ENCODE results near the gene PPFIBP2.

DNA sequence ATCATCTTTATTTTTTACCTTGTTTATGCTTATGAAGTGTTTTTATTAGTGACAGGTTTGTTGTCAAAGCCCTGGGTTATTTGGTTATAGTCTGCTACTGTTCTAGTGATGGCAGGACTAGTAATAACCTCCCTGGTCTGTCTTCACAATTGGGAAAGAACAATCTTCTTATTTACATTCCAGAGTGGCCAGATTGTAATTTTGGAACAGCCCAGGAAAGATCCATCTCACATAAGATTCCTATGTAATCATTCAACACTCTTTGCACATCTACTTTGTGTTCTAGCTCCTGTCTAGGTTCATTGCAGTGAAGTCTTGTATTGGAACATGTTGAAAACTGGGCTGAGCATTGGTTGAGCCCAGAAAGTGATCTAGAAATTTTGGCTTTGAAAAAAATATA is 95.7 kb downstream of the PPFIBP2 start:
- TF ChIP-seq BHLHE40 (IDR thresholded peaks at IDR 0.05; ENCODE audit: low read depth, low read length): no peak
- TF ChIP-seq, protein P1, sequence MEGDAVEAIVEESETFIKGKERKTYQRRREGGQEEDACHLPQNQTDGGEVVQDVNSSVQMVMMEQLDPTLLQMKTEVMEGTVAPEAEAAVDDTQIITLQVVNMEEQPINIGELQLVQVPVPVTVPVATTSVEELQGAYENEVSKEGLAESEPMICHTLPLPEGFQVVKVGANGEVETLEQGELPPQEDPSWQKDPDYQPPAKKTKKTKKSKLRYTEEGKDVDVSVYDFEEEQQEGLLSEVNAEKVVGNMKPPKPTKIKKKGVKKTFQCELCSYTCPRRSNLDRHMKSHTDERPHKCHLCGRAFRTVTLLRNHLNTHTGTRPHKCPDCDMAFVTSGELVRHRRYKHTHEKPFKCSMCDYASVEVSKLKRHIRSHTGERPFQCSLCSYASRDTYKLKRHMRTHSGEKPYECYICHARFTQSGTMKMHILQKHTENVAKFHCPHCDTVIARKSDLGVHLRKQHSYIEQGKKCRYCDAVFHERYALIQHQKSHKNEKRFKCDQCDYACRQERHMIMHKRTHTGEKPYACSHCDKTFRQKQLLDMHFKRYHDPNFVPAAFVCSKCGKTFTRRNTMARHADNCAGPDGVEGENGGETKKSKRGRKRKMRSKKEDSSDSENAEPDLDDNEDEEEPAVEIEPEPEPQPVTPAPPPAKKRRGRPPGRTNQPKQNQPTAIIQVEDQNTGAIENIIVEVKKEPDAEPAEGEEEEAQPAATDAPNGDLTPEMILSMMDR (IDR thresholded peaks at IDR 0.05): no peak
- no peak for TF ChIP-seq POLR2A (IDR thresholded peaks at IDR 0.05; ENCODE audit: low read length)
- no peak for TF ChIP-seq ZFP36 (IDR thresholded peaks at IDR 0.05; ENCODE audit: borderline replicate concordance, partially characterized antibody)
- no peak for TF ChIP-seq CHD4 (IDR thresholded peaks at IDR 0.05; ENCODE audit: borderline replicate concordance)
- no peak for TF ChIP-seq RAD21 (conservative IDR thresholded peaks at IDR 0.05 in 1 of 2, IDR thresholded peaks at IDR 0.05 in 1 of 2)
- TF ChIP-seq, protein P2, sequence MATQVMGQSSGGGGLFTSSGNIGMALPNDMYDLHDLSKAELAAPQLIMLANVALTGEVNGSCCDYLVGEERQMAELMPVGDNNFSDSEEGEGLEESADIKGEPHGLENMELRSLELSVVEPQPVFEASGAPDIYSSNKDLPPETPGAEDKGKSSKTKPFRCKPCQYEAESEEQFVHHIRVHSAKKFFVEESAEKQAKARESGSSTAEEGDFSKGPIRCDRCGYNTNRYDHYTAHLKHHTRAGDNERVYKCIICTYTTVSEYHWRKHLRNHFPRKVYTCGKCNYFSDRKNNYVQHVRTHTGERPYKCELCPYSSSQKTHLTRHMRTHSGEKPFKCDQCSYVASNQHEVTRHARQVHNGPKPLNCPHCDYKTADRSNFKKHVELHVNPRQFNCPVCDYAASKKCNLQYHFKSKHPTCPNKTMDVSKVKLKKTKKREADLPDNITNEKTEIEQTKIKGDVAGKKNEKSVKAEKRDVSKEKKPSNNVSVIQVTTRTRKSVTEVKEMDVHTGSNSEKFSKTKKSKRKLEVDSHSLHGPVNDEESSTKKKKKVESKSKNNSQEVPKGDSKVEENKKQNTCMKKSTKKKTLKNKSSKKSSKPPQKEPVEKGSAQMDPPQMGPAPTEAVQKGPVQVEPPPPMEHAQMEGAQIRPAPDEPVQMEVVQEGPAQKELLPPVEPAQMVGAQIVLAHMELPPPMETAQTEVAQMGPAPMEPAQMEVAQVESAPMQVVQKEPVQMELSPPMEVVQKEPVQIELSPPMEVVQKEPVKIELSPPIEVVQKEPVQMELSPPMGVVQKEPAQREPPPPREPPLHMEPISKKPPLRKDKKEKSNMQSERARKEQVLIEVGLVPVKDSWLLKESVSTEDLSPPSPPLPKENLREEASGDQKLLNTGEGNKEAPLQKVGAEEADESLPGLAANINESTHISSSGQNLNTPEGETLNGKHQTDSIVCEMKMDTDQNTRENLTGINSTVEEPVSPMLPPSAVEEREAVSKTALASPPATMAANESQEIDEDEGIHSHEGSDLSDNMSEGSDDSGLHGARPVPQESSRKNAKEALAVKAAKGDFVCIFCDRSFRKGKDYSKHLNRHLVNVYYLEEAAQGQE (IDR thresholded peaks at IDR 0.05): no peak
- no peak for TF ChIP-seq CHD2 (IDR thresholded peaks at IDR 0.05; ENCODE audit: low read length, partially characterized antibody)
- TF ChIP-seq MAFK (IDR thresholded peaks at IDR 0.05; ENCODE audit: partially characterized antibody): no peak
- TF ChIP-seq NR3C1 (IDR thresholded peaks at IDR 0.05): no peak

All from A549 (cell line).